ENCODE measurements around the gene LINC00632.
"Not testable (repeated sequence)": the region's sequence is repeated elsewhere in the genome, so short reads cannot be mapped to it uniquely, and the experiment has no call there.

The LINC00632 gene

GRCh38 chrX:140709421-140709846, at the start of gene LINC00632:
TSS of gene LINC00632 (plus strand) at chrX:140709759.
- DNase-seq (ENCODE audit: low spot score): no peak

DNA sequence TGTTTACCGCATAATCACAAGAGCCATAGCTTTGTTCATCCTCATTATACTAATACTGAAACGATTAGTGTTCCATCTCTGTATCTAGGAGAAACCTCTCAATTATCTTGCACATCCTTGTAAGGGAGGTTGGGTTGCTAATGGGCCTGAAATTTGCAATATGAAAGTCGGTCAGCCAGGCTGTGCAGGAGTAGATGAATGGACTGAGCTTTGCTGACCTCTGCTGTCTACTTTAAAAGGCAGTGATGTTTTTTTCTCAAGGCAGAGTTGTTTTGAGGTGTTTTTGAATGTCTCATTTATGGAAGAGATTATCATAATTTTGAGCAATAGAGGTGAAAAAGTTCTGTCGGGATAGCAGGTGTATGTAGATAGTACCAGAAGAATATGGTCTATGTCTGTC, 47.9 kb upstream of the LINC00632 start:
- DNase-seq (ENCODE audit: low spot score): no peak

GRCh38 chrX:140664939-140665338, 44.6 kb upstream of the LINC00632 start:
- DNase-seq (ENCODE audit: low spot score): no peak

DNA sequence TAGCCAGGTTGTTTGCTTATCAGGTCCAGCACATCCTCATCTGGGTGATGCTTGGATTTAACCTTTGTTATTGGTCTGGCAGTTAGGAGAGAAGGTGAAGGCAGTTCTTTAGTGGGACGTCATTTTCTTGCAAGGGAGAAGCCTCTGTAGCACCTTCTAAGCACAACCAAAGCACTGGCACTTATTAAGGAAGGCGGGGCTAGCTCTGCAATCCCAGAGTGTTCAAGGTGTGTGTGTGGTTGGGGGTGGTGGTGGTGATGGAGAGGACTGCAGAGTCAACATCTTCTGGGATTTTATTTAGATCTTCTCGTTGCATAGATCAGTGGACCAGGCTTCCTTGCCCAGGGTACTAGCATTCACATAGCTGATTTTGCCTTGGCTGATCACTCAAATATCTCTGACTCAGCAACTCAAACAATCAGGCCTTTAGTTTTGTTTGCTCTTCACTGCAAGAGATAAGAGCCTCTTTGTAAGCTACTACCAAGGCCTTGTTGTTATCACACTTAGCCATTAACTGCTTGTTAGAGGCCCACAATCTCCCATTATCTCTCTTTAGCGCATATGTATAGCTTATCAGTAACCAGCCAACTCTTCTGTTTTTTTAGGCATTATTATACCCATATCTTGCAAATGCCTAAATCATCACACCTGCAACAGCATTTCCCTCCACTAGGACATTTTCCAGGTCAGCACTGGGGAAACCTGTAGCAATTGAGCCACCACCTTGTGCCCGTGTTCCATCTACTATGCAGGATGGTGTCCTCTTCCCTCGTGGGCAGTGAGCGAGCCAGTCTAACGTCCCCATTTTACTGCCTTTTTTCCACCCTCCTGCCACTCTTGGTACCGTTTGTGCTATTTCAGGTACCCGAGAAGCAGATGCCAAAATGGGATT, 36.5 kb upstream of the LINC00632 start:
- DNase-seq (ENCODE audit: low spot score): no peak

GRCh38 chrX:140687706-140688105, 21.9 kb upstream of the LINC00632 start:
- no peak for DNase-seq (ENCODE audit: low spot score)

GRCh38 chrX:140691596-140691995, 18.0 kb upstream of the LINC00632 start:
- DNase-seq (ENCODE audit: low spot score): not testable (repeated sequence)

- DNase-seq (ENCODE audit: low spot score): no peak
These were observed 11.9 kb upstream of the LINC00632 start for GRCh38 chrX:140697618-140698017.

GRCh38 chrX:140701480-140701879, 8.1 kb upstream of the LINC00632 start:
- DNase-seq (ENCODE audit: low spot score): no peak

GRCh38 chrX:140710710-140711109, 1.2 kb downstream of the LINC00632 start:
- no peak for DNase-seq (ENCODE audit: low spot score)

DNA sequence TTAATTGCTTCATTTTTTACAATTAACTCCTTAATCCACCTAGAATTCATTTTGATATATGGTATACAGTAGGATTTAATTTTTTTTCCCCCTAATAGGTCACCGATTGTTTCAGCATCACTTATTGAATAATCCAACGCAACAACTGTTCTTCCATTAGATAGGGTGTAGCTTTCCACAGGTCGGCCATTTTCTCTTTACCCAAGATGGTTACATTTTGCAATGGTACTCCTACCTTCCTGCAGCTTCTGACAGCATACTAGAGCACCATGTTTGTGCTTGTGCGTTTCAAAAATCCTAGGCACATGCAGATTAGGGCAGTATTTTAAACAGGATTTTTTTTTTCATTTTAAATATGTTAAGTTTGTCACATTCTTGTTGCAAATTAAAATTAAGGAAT, 2.3 kb downstream of the LINC00632 start:
- no peak for DNase-seq (ENCODE audit: low spot score)

DNA sequence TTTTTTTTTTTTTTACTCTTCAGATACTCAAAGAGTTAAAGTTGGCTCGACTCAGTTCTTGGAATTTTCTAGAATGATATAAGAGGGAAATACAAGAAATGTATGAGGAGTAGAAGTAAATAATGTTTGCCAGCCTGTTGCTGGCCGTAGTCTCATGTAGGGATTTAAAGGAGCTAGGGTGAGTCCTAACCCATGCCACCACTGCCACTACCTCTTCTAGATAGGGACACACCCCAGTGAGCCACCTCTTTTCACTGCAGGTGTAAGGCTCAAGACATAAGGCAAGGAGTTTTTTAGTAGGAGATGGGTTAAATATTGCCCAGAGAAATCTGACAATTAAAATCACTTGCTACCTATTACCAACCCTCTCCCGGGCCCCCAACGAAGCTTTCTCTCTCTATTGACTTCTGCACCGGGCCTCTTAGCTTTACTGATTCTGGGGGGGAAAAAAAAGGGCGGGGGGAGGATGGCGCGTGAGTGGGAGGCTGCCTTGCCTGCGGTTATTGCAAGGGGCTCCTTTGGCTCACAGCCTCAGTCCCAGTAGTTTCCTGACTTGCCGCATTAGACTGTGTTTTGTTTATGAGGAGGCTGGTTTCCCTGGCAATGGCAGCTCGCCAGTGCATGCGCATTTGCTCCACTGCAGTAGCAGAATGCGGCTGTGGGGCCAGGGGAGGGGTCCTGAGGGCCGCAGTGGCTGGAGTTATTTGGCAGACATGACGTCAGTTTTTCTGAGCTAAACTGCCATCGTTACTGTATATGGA, 3.0 kb downstream of the LINC00632 start:
- DNase-seq (ENCODE audit: low spot score): no peak

- no peak for DNase-seq (ENCODE audit: low spot score)
These were observed 3.6 kb downstream of the LINC00632 start for GRCh38 chrX:140713174-140713539.

GRCh38 chrX:140715787-140716186, 6.2 kb downstream of the LINC00632 start:
- DNase-seq (ENCODE audit: low spot score): no peak

DNA sequence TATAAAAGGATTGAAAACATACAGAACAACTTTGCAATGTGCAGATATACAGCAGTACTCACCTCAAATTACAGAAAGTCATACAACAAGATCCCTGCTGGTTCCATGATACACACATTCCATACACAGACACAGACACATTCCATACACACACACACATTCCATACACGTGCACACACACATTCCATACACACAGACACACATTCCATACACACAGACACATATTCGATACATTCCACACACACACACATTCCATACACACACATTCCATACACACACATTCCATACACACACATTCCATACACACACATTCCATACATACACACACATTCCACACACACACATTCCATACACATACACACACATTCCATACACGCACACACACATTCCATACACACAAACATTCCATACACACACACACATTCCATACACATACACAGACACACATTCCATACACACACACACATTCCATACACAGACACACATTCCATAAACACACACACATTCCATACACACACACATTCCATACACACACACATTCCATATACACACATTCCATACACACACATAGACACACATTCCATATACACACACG, 13.7 kb downstream of the LINC00632 start:
- no peak for DNase-seq (ENCODE audit: low spot score)

DNA sequence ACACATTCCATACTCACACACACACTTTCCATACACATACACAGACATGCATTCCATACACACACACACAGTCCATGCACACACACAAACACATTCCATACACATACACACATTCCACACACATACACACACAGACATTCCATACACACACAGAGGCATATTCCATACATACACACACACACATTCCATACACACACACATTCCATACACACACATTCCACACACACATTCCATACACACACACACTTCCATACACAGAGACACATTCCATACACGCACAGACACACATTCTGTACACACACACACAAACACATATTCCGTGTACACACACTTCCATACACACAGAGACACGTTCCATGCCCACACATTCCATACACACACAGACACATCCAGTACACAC, 14.8 kb downstream of the LINC00632 start:
- DNase-seq (ENCODE audit: low spot score): no peak

- no peak for DNase-seq (ENCODE audit: low spot score)
These were observed 15.2 kb downstream of the LINC00632 start for GRCh38 chrX:140724736-140725135.

GRCh38 chrX:140725500-140725899, 15.9 kb downstream of the LINC00632 start:
- no peak for DNase-seq (ENCODE audit: low spot score)

DNA sequence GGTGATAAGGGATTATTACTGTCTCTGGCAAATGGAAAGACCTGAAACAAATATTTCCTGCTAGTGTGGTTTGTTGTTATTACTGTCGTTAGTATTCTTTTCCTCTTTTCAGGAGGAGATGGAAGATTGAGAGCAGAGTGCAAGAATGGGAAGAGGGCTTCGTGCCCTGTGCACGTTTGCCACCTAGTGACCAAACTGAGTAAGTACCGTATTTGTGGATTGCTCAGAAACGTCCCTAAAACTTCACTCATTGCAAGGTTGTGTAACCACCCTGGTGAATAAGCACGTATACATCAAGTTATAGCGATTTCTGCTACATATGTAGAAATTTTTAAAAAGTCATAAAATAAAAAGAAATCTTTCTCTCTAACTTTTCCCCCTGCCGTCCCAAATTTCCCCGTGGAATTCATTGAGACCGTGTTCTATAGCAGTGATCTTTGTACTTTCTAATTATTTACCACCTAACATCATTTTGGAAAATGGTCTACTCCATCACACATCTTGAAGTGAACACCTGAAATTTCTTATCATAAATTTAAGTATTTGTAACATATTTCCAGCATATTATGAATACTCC, 24.3 kb downstream of the LINC00632 start:
- peak; percentile 1 for DNase-seq (ENCODE audit: low spot score)

- no peak for DNase-seq (ENCODE audit: low spot score)
These were observed 34.5 kb downstream of the LINC00632 start for GRCh38 chrX:140744085-140744484.

GRCh38 chrX:140756941-140757340, 47.4 kb downstream of the LINC00632 start:
- DNase-seq (ENCODE audit: low spot score): no peak

GRCh38 chrX:140762061-140762460, 52.5 kb downstream of the LINC00632 start:
- DNase-seq (ENCODE audit: low spot score): no peak

DNA sequence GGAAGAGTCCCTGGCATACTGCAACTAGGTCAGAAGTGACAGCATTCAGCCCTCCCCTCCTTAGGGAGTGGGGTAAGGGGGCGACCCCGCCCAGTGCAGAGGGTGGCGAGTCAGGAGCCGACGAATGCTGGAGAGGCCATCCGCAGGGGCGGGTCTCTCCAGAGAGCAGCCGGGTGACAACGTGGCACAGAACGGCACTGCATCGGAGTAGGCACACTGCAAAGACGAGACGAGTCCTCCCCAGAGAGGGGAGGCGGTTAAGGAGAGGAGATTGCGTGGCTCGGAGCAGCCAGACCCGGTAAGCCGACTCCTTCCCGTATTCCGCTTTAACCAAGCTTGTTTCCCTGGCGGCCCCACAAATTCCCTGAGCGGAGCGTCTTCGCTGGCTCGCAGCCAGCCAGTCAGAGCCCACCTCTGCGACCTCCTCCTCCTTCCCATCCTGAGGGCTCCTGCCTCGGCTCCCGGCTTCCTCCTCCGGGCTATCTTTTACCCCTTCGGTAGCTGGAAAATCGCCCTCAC, 54.9 kb downstream of the LINC00632 start:
- DNase-seq (ENCODE audit: low spot score): no peak

Measured in hematopoietic multipotent progenitor cell treated with erythropoietin and hydrocortisone succinate and interleukin-3 and kit ligand, for 15 days (in vitro differentiated cells).